NCI-H1436 (cell line): ENCODE measurements around the gene FGFR3.

ENCODE experiments used
- DNase-seq: peaks from one replicate; lab custom pipeline; 2025; lab: John Stamatoyannopoulos, UW

FGFR3 gene

GRCh38 chr4:1756893-1757779 lies 36.0 kb upstream of the FGFR3 start:
- DNase-seq, result no peak

- DNase-seq, result no peak
Observed at GRCh38 chr4:1757836-1758235, 35.3 kb upstream of the FGFR3 start.

- DNase-seq, result no peak
Observed at GRCh38 chr4:1758306-1759121, 34.6 kb upstream of the FGFR3 start.

GRCh38 chr4:1759170-1759817 lies 33.8 kb upstream of the FGFR3 start:
- no peak for DNase-seq

GRCh38 chr4:1759818-1760223 lies 33.3 kb upstream of the FGFR3 start:
- DNase-seq, result no peak

GRCh38 chr4:1760521-1761071 lies 32.5 kb upstream of the FGFR3 start:
- no peak for DNase-seq

- DNase-seq, result no peak
Observed at GRCh38 chr4:1761130-1761689, 31.9 kb upstream of the FGFR3 start.

- DNase-seq, result no peak
Observed at GRCh38 chr4:1762264-1763010, 30.7 kb upstream of the FGFR3 start.

GRCh38 chr4:1763070-1763549 lies 30.0 kb upstream of the FGFR3 start:
- no peak for DNase-seq

GRCh38 chr4:1763550-1764080 lies 29.5 kb upstream of the FGFR3 start:
- no peak for DNase-seq

GRCh38 chr4:1764670-1765069 lies 28.4 kb upstream of the FGFR3 start:
- DNase-seq, result no peak

- no peak for DNase-seq
Observed at GRCh38 chr4:1765409-1766072, 27.6 kb upstream of the FGFR3 start.

GRCh38 chr4:1766106-1767060 lies 26.7 kb upstream of the FGFR3 start:
- DNase-seq, result no peak

GRCh38 chr4:1767061-1767769 lies 25.9 kb upstream of the FGFR3 start:
- no peak for DNase-seq

- no peak for DNase-seq
Observed at GRCh38 chr4:1767770-1768366, 25.2 kb upstream of the FGFR3 start.

GRCh38 chr4:1768367-1769034 lies 24.6 kb upstream of the FGFR3 start:
- DNase-seq, result no peak

- DNase-seq, result no peak
Observed at GRCh38 chr4:1769692-1770091, 23.4 kb upstream of the FGFR3 start.
